Left ventricle myocardium superior (tissue), 1 donor: Measurements from ENCODE around the gene TUBAL3. TPM values are rescaled to one million over a fixed set of nuclear protein-coding genes. Genes with fewer than 3 reads are reported as not detected.
"Not testable (repeated sequence)": the region's sequence is repeated elsewhere in the genome, so short reads cannot be mapped to it uniquely, and the experiment has no call there.

Experiments used
- ATAC-seq: fragments of 200-7000 bp; cut with Tn5 transposase; one replicate; pipeline ENCODE4 v1.9.1; 2020; ENCODE audit warnings: mild to moderate bottlenecking, moderate library complexity
- DNase-seq: peaks from one replicate; pipeline ENCODE4 v3.0.0-alpha.2; 2020
- intact Hi-C: fragments of 100-400 bp; cut with micrococcal nuclease; formaldehyde crosslinking; loops from one replicate; pipeline ENCODE4 v1.11.0; 2022
- total RNA-seq: library from RNA; stranded (reverse); fragmentation: NEBNext Ultra II Directional; extraction: Animal tissue kit (Norgen Biotek cat#: 25700); gene quantifications from one replicate; pipeline ENCODE4 v1.2.1, GENCODE V29; 2021
- donor health status: DM: no; HTN: yes; CAD: no; lungs with severe emphysema.

Gene TUBAL3
- total RNA-seq, 1 donor from 2014 or later, result 0.12 TPM

GRCh38 chr10:5390607-5391205 lies 13.9 kb downstream of the TUBAL3 start:
- intact Hi-C loops, result no loop called here
- DNase-seq (no peak), ATAC-seq (no peak)

GRCh38 chr10:5387169-5387568 lies 17.5 kb downstream of the TUBAL3 start:
- intact Hi-C loops, result no loop called here
- ATAC-seq (no peak), DNase-seq (no peak)

GRCh38 chr10:5385224-5385623 lies 19.4 kb downstream of the TUBAL3 start:
- intact Hi-C loops, result no loop called here
- ATAC-seq (no peak), DNase-seq (no peak)

GRCh38 chr10:5381187-5381586 lies 23.4 kb downstream of the TUBAL3 start:
- DNase-seq (no peak), ATAC-seq (no peak)
- intact Hi-C loops, result no loop called here

GRCh38 chr10:5380395-5380794 lies 24.2 kb downstream of the TUBAL3 start:
- ATAC-seq, DNase-seq, intact Hi-C loops: not testable (repeated sequence)

GRCh38 chr10:5379202-5379601 lies 25.4 kb downstream of the TUBAL3 start:
- ATAC-seq, DNase-seq, intact Hi-C loops: not testable (repeated sequence)

- no peak for DNase-seq
- no peak for ATAC-seq
- intact Hi-C loops, result no loop called here
These were observed 28.2 kb downstream of the TUBAL3 start for GRCh38 chr10:5376450-5376849.

- no peak for DNase-seq
- ATAC-seq, result no peak
- intact Hi-C loops, result no loop called here
These were observed 30.6 kb downstream of the TUBAL3 start for GRCh38 chr10:5373891-5374611.

- intact Hi-C loops, result no loop called here
- ATAC-seq (no peak), DNase-seq (no peak)
These were observed 31.3 kb downstream of the TUBAL3 start for GRCh38 chr10:5373307-5373706.

GRCh38 chr10:5370493-5371352 lies 33.9 kb downstream of the TUBAL3 start:
- ATAC-seq (no peak), DNase-seq (no peak)
- intact Hi-C loops, result no loop called here

- intact Hi-C loops, result no loop called here
- no peak for DNase-seq
- no peak for ATAC-seq
These were observed 35.1 kb downstream of the TUBAL3 start for GRCh38 chr10:5369362-5370158.

GRCh38 chr10:5365928-5366327 lies 38.7 kb downstream of the TUBAL3 start:
- ATAC-seq (no peak), DNase-seq (no peak)
- intact Hi-C loops, result no loop called here

GRCh38 chr10:5364890-5365338 lies 39.7 kb downstream of the TUBAL3 start, which contains the start of gene UCN3:
Gene UCN3 (plus strand): TSS chr10:5364966. CDS start chr10:5373721, 8,755 bp downstream.
- DNase-seq (no peak), ATAC-seq (no peak)
- intact Hi-C loops, result no loop called here

GRCh38 chr10:5364374-5364773 lies 40.3 kb downstream of the TUBAL3 start:
- intact Hi-C loops, result no loop called here
- no peak for DNase-seq
- no peak for ATAC-seq

- DNase-seq (no peak), ATAC-seq (no peak)
- intact Hi-C loops, result no loop called here
These were observed 41.8 kb downstream of the TUBAL3 start for GRCh38 chr10:5362873-5363272.

GRCh38 chr10:5361966-5362365 lies 42.7 kb downstream of the TUBAL3 start:
- ATAC-seq, result no peak
- intact Hi-C loops, result no loop called here
- DNase-seq, result no peak

GRCh38 chr10:5360318-5360915 lies 44.2 kb downstream of the TUBAL3 start:
- DNase-seq, result no peak
- intact Hi-C loops, result no loop called here
- ATAC-seq, result no peak

- intact Hi-C loops, result no loop called here
- ATAC-seq (no peak), DNase-seq (no peak)
These were observed 48.3 kb downstream of the TUBAL3 start for GRCh38 chr10:5356302-5356763.
